H1 (cell line): ENCODE data around the gene FRMPD2. TPM values are rescaled to one million over a fixed set of nuclear protein-coding genes. Genes with fewer than 3 reads are reported as not detected.

Source experiments
- CTCF ChIA-PET: fragments of 300-600 bp; sonication (Branson Sonifier 250); formaldehyde crosslinking; loops from one replicate; lab custom pipeline; 2021; ENCODE audit not compliant: partially characterized antibody; lab: Charles Lee
- POLR2A ChIA-PET: fragments of 300-600 bp; sonication (Branson Sonifier 250); formaldehyde crosslinking; loops from one replicate; lab custom pipeline; 2021; ENCODE audit warnings: inconsistent platforms; ENCODE audit not compliant: partially characterized antibody; lab: Charles Lee
- DNase-seq, 2 experiments: peaks; one replicate each; pipeline versions ENCODE4 v3.0.0 to v3.0.0-alpha.2; 2010 to 2022; ENCODE audit warnings: low spot score in 2 of 2, low read depth in 1 of 2, mixed read lengths in 1 of 2
- FAIRE-seq: peaks from 2 replicates; lab custom pipeline; 2011; peaks lifted over from hg19 to GRCh38; lab: Jason Lieb, UNC
- H2AFZ ChIP-seq: 2 replicates; pipeline ENCODE4 v1.8.1; 2012; ENCODE audit warnings: low read length, inconsistent platforms
- H2AK5ac ChIP-seq: 2 replicates; pipeline ENCODE4 v1.6.1; 2013; ENCODE audit warnings: low read depth, low read length
- H2BK120ac ChIP-seq: replicated peaks from 2 replicates; pipeline ENCODE3; 2013; ENCODE audit warnings: low read depth, low read length, inconsistent platforms
- H2BK12ac ChIP-seq: 2 replicates; pipeline ENCODE4 v1.6.1; 2013; ENCODE audit warnings: low read depth, low read length
- H2BK15ac ChIP-seq: 2 replicates; pipeline ENCODE4 v1.6.1; 2013; ENCODE audit warnings: low read length
- H2BK20ac ChIP-seq: 2 replicates; pipeline ENCODE4 v1.6.1; 2013; ENCODE audit warnings: low read length
- H2BK5ac ChIP-seq: 2 replicates; pipeline ENCODE4 v1.6.1; 2013; ENCODE audit warnings: low read depth, low read length
- H3K14ac ChIP-seq: 2 replicates; pipeline ENCODE4 v1.6.1; 2013; ENCODE audit warnings: inconsistent platforms; ENCODE audit not compliant: insufficient read length
- H3K18ac ChIP-seq: 2 replicates; pipeline ENCODE4 v1.6.1; 2013; ENCODE audit warnings: low read length; ENCODE audit errors: extremely low read depth
- H3K23ac ChIP-seq: 2 replicates; pipeline ENCODE4 v1.6.1; 2013; ENCODE audit warnings: inconsistent platforms; ENCODE audit not compliant: insufficient read length
- H3K23me2 ChIP-seq: 2 replicates; pipeline ENCODE4 v1.6.1; 2013; ENCODE audit warnings: low read depth, low read length
- H3K27ac ChIP-seq: 2 replicates; pipeline ENCODE4 v1.6.1; 2011; ENCODE audit warnings: low read depth, low read length, inconsistent platforms
- H3K27me3 ChIP-seq, 4 experiments: replicated peaks in 1 of 4; 1 replicate in 1 of 4; 2 replicates in 3 of 4; pipeline versions ENCODE4 v1.6.1 to v1.8.1; 2011 to 2013; ENCODE audit warnings: low read length in 3 of 4, mild to moderate bottlenecking in 3 of 4, inconsistent platforms in 2 of 4, mixed read lengths in 2 of 4, moderate library complexity in 1 of 4; ENCODE audit not compliant: control insufficient read depth in 3 of 4, insufficient read depth in 3 of 4; ENCODE audit errors: extremely low read depth in 1 of 4
- H3K36me3 ChIP-seq, 4 experiments: 2 replicates each; pipeline versions ENCODE4 v1.6.1 to v1.8.1; 2011 to 2013; ENCODE audit warnings: mild to moderate bottlenecking in 4 of 4, low read length in 3 of 4, moderate library complexity in 2 of 4, control low read depth in 1 of 4, inconsistent platforms in 1 of 4; ENCODE audit not compliant: insufficient read depth in 4 of 4, control insufficient read depth in 2 of 4
- H3K4ac ChIP-seq: replicated peaks from 2 replicates; pipeline ENCODE3; 2013; ENCODE audit warnings: low read length, low read depth, mixed read lengths, inconsistent platforms; ENCODE audit not compliant: insufficient read length
- H3K4me1 ChIP-seq, 4 experiments: replicated peaks in 1 of 4; 1 replicate in 1 of 4; 2 replicates in 3 of 4; pipeline versions ENCODE4 v1.6.1 to v1.8.1; 2011 to 2013; ENCODE audit warnings: low read length in 3 of 4, inconsistent platforms in 2 of 4, mixed read lengths in 1 of 4; ENCODE audit not compliant: insufficient read depth in 4 of 4, control insufficient read depth in 3 of 4
- H3K4me2 ChIP-seq, 2 experiments: 2 replicates each; pipeline versions ENCODE4 v1.6.1 to v1.8.1; 2011 to 2013; ENCODE audit warnings: low read depth in 2 of 2, low read length in 2 of 2, control low read depth in 1 of 2, inconsistent platforms in 1 of 2, mild to moderate bottlenecking in 1 of 2; ENCODE audit not compliant: insufficient read depth in 1 of 2
- H3K4me3 ChIP-seq, 4 experiments: fragments of 200-600, 300-600 bp in 1 of 4; sonication (generic), shearing (Covaris generic), sonication (Bioruptor Twin) in 1 of 4; 2 replicates each; pipeline versions ENCODE4 v1.5.1 to v1.8.1; 2011 to 2016; ENCODE audit warnings: low read length in 4 of 4, low read depth in 3 of 4, control low read depth in 2 of 4, inconsistent platforms in 2 of 4, mild to moderate bottlenecking in 2 of 4, mixed read lengths in 1 of 4, moderate library complexity in 1 of 4; ENCODE audit not compliant: insufficient read depth in 2 of 4; ENCODE audit errors: extremely low read depth in 1 of 4
- H3K56ac ChIP-seq: replicated peaks from 2 replicates; pipeline ENCODE3; 2013; ENCODE audit warnings: low read depth, mild to moderate bottlenecking, mixed read lengths, low read length, inconsistent platforms; ENCODE audit not compliant: insufficient read length
- H3K79me1 ChIP-seq: 2 replicates; pipeline ENCODE4 v1.6.1; 2013; ENCODE audit warnings: low read depth, low read length, control low read depth
- H3K79me2 ChIP-seq, 2 experiments: 2 replicates each; pipeline versions ENCODE4 v1.6.1 to v1.8.1; 2012 to 2013; ENCODE audit warnings: low read length in 2 of 2, mild to moderate bottlenecking in 2 of 2, inconsistent platforms in 1 of 2; ENCODE audit not compliant: insufficient read depth in 2 of 2, control insufficient read depth in 1 of 2
- H3K9ac ChIP-seq, 4 experiments: replicated peaks in 1 of 4; 1 replicate in 1 of 4; 2 replicates in 3 of 4; pipeline versions ENCODE4 v1.6.1 to v1.8.1; 2011 to 2013; ENCODE audit warnings: low read depth in 3 of 4, low read length in 3 of 4, control low read depth in 2 of 4, mild to moderate bottlenecking in 2 of 4, moderate library complexity in 2 of 4, inconsistent platforms in 1 of 4; ENCODE audit errors: extremely low read depth in 1 of 4
- H3K9me3 ChIP-seq, 2 experiments: 2 replicates each; pipeline versions ENCODE4 v1.6.1 to v1.8.1; 2012 to 2013; ENCODE audit warnings: mild to moderate bottlenecking in 2 of 2, moderate library complexity in 2 of 2, control low read depth in 1 of 2, inconsistent platforms in 1 of 2, low read depth in 1 of 2, low read length in 1 of 2, mixed read lengths in 1 of 2; ENCODE audit not compliant: insufficient read depth in 2 of 2
- H4K20me1 ChIP-seq, 2 experiments: replicated peaks in 1 of 2; 2 replicates each; pipeline versions ENCODE3 to v1.8.1; 2011 to 2013; ENCODE audit warnings: inconsistent platforms in 2 of 2, low read length in 2 of 2, mild to moderate bottlenecking in 1 of 2; ENCODE audit not compliant: insufficient read depth in 2 of 2, control insufficient read depth in 1 of 2
- H4K5ac ChIP-seq: 2 replicates; pipeline ENCODE4 v1.6.1; 2013; ENCODE audit warnings: low read length, low read depth, mixed read lengths, inconsistent platforms; ENCODE audit not compliant: insufficient read length
- H4K8ac ChIP-seq: 2 replicates; pipeline ENCODE4 v1.8.0; 2013; ENCODE audit warnings: mild to moderate bottlenecking, moderate library complexity, low read length, inconsistent platforms; ENCODE audit not compliant: insufficient read depth; ENCODE audit errors: extremely low read depth
- H4K91ac ChIP-seq: replicated peaks from 2 replicates; pipeline ENCODE3; 2013; ENCODE audit warnings: low read length, mixed read lengths, inconsistent platforms; ENCODE audit not compliant: insufficient read length
- ASH2L ChIP-seq: fragments of 200-600, 300-600 bp; sonication (generic); IDR thresholded peaks from one replicate; pipeline ENCODE4 v1.7.1; 2017; ENCODE audit warnings: low read length
- CBX8 ChIP-seq: fragments of 300-800, 300-1000 bp; sonication (generic); IDR thresholded peaks from 2 replicates; pipeline ENCODE4 v1.7.1; 2016; ENCODE audit warnings: low read depth, low read length, borderline replicate concordance
- CHD1 ChIP-seq: IDR thresholded peaks from 2 replicates; pipeline ENCODE4 v1.6.1; 2012; ENCODE audit warnings: low read depth, low read length, improper control_type of control experiment
- EGR1 ChIP-seq: IDR thresholded peaks from 2 replicates; pipeline ENCODE4 v1.6.1; 2011; ENCODE audit warnings: low read depth, low read length, borderline replicate concordance
- GABPA ChIP-seq: IDR thresholded peaks from 2 replicates; pipeline ENCODE4 v1.6.1; 2011; ENCODE audit warnings: mild to moderate bottlenecking, low read length, moderate library complexity, borderline replicate concordance; ENCODE audit not compliant: insufficient read depth
- JUND ChIP-seq: IDR thresholded peaks from 2 replicates; pipeline ENCODE4 v1.6.1; 2011; ENCODE audit warnings: mild to moderate bottlenecking, improper control_type of control experiment, low read length
- NRF1 ChIP-seq: IDR thresholded peaks from 2 replicates; pipeline ENCODE4 v1.6.1; 2011; ENCODE audit warnings: mild to moderate bottlenecking, low read depth, low read length, improper control_type of control experiment
- POLR2A ChIP-seq, 2 experiments: IDR thresholded peaks; 1 replicate in 1 of 2; 2 replicates in 1 of 2; pipeline ENCODE4 v1.6.1; 2011; ENCODE audit warnings: low read depth in 2 of 2, low read length in 2 of 2, mild to moderate bottlenecking in 2 of 2; ENCODE audit errors: control extremely low read depth in 1 of 2
- RFX5 ChIP-seq: IDR thresholded peaks from 2 replicates; pipeline ENCODE4 v1.6.1; 2011; ENCODE audit warnings: low read depth, low read length, improper control_type of control experiment, borderline replicate concordance
- SUZ12 ChIP-seq: fragments of 200-600 bp; sonication (generic); IDR thresholded peaks from 2 replicates; pipeline ENCODE4 v1.6.1; 2012; ENCODE audit warnings: mild to moderate bottlenecking, inconsistent platforms, low read length, moderate library complexity, mixed read lengths
- TAF1 ChIP-seq: IDR thresholded peaks from 2 replicates; pipeline ENCODE4 v1.6.1; 2011; ENCODE audit warnings: mild to moderate bottlenecking, low read depth, low read length
- TAF7 ChIP-seq: optimal IDR thresholded peaks from 2 replicates; pipeline ENCODE3; 2011; ENCODE audit warnings: low read depth, mild to moderate bottlenecking, inconsistent platforms, low read length, moderate library complexity, borderline replicate concordance
- YY1 ChIP-seq: IDR thresholded peaks from 2 replicates; pipeline ENCODE4 v1.6.1; 2011; ENCODE audit warnings: low read depth, mild to moderate bottlenecking, low read length
- WGBS, 2 experiments: shearing (Covaris generic) in 1 of 2; methylation state at CpG; one replicate each; pipeline versions ENCODE4 v1.1.6 to v1.1.7; 2013 to 2015; ENCODE audit warnings: low lambda C conversion rate in 2 of 2, mixed read lengths in 2 of 2, inconsistent platforms in 1 of 2, low coverage in 1 of 2, missing lambda C conversion rate in 1 of 2; ENCODE audit not compliant: insufficient replicate concordance in 2 of 2, insufficient coverage in 1 of 2, insufficient read length in 1 of 2; ENCODE audit errors: extremely low coverage in 1 of 2, missing lambda C conversion rate in 1 of 2; 5-methylcytosine and 5-hydroxymethylcytosine counted together
- polyA plus RNA-seq, 7 experiments: library from polyadenylated mRNA; depleted of rRNA in 3 of 7; stranded (reverse) in 5 of 7; unstranded in 2 of 7; fragments of >200 nt in 5 of 7; fragments of 200-250 nt in 2 of 7; gene quantifications; 1 replicate in 5 of 7; 2 replicates in 1 of 7; 4 replicates in 1 of 7; pipeline versions ENCODE4 v1.2.1 to v1.2.3, GENCODE V29; 2011 to 2013; ENCODE audit warnings: missing spikeins in 2 of 7, mixed read lengths in 2 of 7
- total RNA-seq: library from RNA; stranded (reverse); fragmentation: NEBNext Ultra II Directional; extraction: Animal tissue kit (Norgen Biotek cat#: 25700); gene quantifications from 2 replicates; pipeline ENCODE4 v1.2.1, GENCODE V29; 2021

The FRMPD2 gene
- total and polyA plus RNA-seq, 2 of the 8 experiments (the other 6 are each of a cell fraction or from before 2014, with no cell fraction given) = 0.07 to 0.47 TPM

- FAIRE-seq = no peak
- Histone ChIP-seq H4K5ac (no peak overlapping the region), H2AK5ac (no peak overlapping the region), H2BK12ac (no peak overlapping the region), H2BK5ac (no peak overlapping the region), H4K91ac (no peak overlapping the region), H3K4ac (no peak overlapping the region), H3K14ac (no peak overlapping the region), H3K4me1 (peaks cover 0 to 6% (median 1%) of the 10 kb centered on the region in 4 experiments; a peak in 3 of 7 replicates), H4K8ac (no peak overlapping the region), H3K56ac (no peak overlapping the region), H3K18ac (no peak overlapping the region; the same call in 1 of the 2 replicates), H3K9ac (no peak overlapping the region), H3K36me3 (no peaks in the 10 kb centered on the region), H3K79me2 (no peaks in the 10 kb centered on the region), H3K23me2 (no peaks in the 10 kb centered on the region), H3K4me3 (no peak overlapping the region), H3K23ac (no peak overlapping the region), H2AFZ (no peak overlapping the region), H3K79me1 (no peaks in the 10 kb centered on the region), H2BK15ac (peak overlapping the region; percentile 29; the same call in 1 of the 2 replicates), H2BK20ac (no peak overlapping the region), H4K20me1 (no peaks in the 10 kb centered on the region), H3K27me3 (no peaks in the 10 kb centered on the region), H3K4me2 (no peak overlapping the region), H3K9me3 (no peaks in the 10 kb centered on the region), H3K27ac (no peak overlapping the region), H2BK120ac (no peak overlapping the region)
- POLR2A ChIA-PET = no interaction called here
- DNase-seq = no peak
- 91% methylated on average over 16 of the region's 16 CpGs; no CpG with 5 or more reads in 1 of the 2 experiments for WGBS, 2 experiments
- CTCF ChIA-PET = interaction anchor here (1.1 to 1.4 kb wide), 4 partner anchors 13 to 57 kb away, joined by 3 to 5 read pairs (median 3); no protein-coding TSS in a partner anchor
- TF ChIP-seq SUZ12 (no peak), TAF7 (no peak), JUND (no peak), TAF1 (no peak), GABPA (no peak), CBX8 (no peak), NRF1 (no peak), EGR1 (no peak), CHD1 (no peak), ASH2L (no peak), YY1 (no peak), POLR2A (IDR thresholded peaks at IDR 0.05; ENCODE audit: control extremely low read depth in 1 of 2, low read depth in 2 of 2, low read length in 2 of 2) (no peak), RFX5 (no peak)
These were observed 36.9 kb downstream of the FRMPD2 start for GRCh38 chr10:48237259-48238250.
